Measurements from ENCODE around the gene ZNF275.

- TF ChIP-seq EP300 (IDR thresholded peaks at IDR 0.05): no peak
- TF ChIP-seq, protein P1, sequence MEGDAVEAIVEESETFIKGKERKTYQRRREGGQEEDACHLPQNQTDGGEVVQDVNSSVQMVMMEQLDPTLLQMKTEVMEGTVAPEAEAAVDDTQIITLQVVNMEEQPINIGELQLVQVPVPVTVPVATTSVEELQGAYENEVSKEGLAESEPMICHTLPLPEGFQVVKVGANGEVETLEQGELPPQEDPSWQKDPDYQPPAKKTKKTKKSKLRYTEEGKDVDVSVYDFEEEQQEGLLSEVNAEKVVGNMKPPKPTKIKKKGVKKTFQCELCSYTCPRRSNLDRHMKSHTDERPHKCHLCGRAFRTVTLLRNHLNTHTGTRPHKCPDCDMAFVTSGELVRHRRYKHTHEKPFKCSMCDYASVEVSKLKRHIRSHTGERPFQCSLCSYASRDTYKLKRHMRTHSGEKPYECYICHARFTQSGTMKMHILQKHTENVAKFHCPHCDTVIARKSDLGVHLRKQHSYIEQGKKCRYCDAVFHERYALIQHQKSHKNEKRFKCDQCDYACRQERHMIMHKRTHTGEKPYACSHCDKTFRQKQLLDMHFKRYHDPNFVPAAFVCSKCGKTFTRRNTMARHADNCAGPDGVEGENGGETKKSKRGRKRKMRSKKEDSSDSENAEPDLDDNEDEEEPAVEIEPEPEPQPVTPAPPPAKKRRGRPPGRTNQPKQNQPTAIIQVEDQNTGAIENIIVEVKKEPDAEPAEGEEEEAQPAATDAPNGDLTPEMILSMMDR (IDR thresholded peaks at IDR 0.05): no peak
- TF ChIP-seq POLR2A (IDR thresholded peaks at IDR 0.05): no peak
Observed at GRCh38 chrX:153321381-153322124, 12.4 kb upstream of the ZNF275 start, which contains the start of gene PNMA6F.

All from tibial nerve (tissue), 4 donors.